ENCODE measurements around the gene PAX5. TPM values are rescaled to one million over a fixed set of nuclear protein-coding genes. Genes with fewer than 3 reads are reported as not detected.

PAX5 gene
- total and polyA plus RNA-seq, 2 experiments from 2014 or later = not detected

DNA sequence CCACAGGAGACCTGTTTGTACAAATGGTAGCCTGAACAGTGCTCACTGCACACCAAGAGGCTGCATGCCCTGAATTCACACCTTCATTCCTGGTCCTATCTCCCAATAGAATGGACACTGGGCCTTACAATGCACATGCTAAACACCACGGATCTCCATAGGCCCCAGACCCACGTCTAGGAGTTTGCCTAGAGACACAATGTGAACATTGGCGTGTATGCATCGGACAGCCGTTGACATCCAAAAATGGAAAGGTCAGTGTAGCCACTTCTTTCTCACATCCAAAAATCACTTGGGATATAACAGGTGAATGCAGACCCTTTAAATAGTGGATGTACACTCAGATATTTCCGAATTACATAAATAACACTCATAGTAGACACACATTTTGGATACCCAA, 927 bp downstream of the PAX5 start:
- Histone ChIP-seq H3F3A (ENCODE audit: insufficient read depth) (no peaks in the 10 kb centered on the region), H3K9me3 (ENCODE audit: low read depth) (no peaks in the 10 kb centered on the region), H3K9me2 (ENCODE audit: insufficient read depth) (no peaks in the 10 kb centered on the region), H3K4me3 (no peak overlapping the region), H3K27me3 (replicated peaks; ENCODE audit: insufficient read depth) (peaks cover 98% of the 10 kb centered on the region), H3K79me2 (ENCODE audit: insufficient read depth) (no peaks in the 10 kb centered on the region), H3K9ac (no peak overlapping the region), H4K20me1 (ENCODE audit: insufficient read depth) (no peaks in the 10 kb centered on the region), H3K4me2 (ENCODE audit: unreplicated experiment) (no peak overlapping the region), H3K4me1 (ENCODE audit: insufficient read depth) (no peaks in the 10 kb centered on the region; the same call in none of the 2 replicates), H3K36me3 (ENCODE audit: low read depth) (no peaks in the 10 kb centered on the region), H2AFZ (no peak overlapping the region), H3K27ac (no peak overlapping the region)
- in situ Hi-C loops (cut with MboI) = no loop called here
- DNase-seq = no peak
- TF ChIP-seq EZH2phosphoT487 (IDR thresholded peaks at IDR 0.05; ENCODE audit: insufficient read depth, low read depth) = no peak
- no peak for TF ChIP-seq EZH2 (IDR thresholded peaks at IDR 0.05; ENCODE audit: insufficient read depth, poor library complexity, severe bottlenecking)
- 45 to 47% methylated on average over 6 of the region's 6 CpGs for WGBS, 2 experiments (ENCODE audit: low coverage in 1 of 2, low lambda C conversion rate in 2 of 2, missing lambda C conversion rate in 2 of 2)

DNA sequence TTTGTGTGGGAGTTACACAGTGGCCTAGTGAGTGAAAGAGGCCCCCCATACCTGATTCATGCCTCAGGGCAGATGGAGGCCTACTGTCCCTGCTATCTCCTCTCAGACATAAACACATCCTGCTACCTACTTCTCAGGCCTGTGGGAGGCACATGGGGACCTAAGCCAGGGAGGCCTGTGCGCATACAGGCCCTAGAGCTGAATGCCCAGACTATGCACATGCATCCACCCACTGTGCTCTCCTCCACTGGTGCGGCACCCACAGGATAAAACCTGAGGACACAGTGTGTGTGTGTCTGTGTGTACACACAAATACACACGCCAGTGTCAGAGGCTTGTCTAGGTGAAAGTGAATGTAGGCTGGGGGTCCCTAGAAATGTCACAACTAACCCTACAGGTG, 1.4 kb downstream of the PAX5 start:
- TF ChIP-seq EZH2 (IDR thresholded peaks at IDR 0.05; ENCODE audit: insufficient read depth, poor library complexity, severe bottlenecking) (no peak), EZH2phosphoT487 (IDR thresholded peaks at IDR 0.05; ENCODE audit: insufficient read depth, low read depth) (no peak)
- H3K27ac ChIP-seq = no peak overlapping the region
- no peak overlapping the region for H3K4me3 ChIP-seq
- H3F3A ChIP-seq (ENCODE audit: insufficient read depth) = no peaks in the 10 kb centered on the region
- no peak overlapping the region for H2AFZ ChIP-seq
- no peaks in the 10 kb centered on the region for H4K20me1 ChIP-seq (ENCODE audit: insufficient read depth)
- no peak overlapping the region for H3K9ac ChIP-seq
- H3K4me1 ChIP-seq (ENCODE audit: insufficient read depth) = no peaks in the 10 kb centered on the region; the same call in none of the 2 replicates
- H3K4me2 ChIP-seq (ENCODE audit: unreplicated experiment) = no peak overlapping the region
- H3K27me3 ChIP-seq (replicated peaks; ENCODE audit: insufficient read depth) = peaks cover 98% of the 10 kb centered on the region
- H3K79me2 ChIP-seq (ENCODE audit: insufficient read depth) = no peaks in the 10 kb centered on the region
- 50 to 51% methylated on average over 3 of the region's 3 CpGs for WGBS, 2 experiments (ENCODE audit: low coverage in 1 of 2, low lambda C conversion rate in 2 of 2, missing lambda C conversion rate in 2 of 2)
- no peak for DNase-seq
- H3K9me2 ChIP-seq (ENCODE audit: insufficient read depth) = no peaks in the 10 kb centered on the region
- H3K36me3 ChIP-seq (ENCODE audit: low read depth) = no peaks in the 10 kb centered on the region
- H3K9me3 ChIP-seq (ENCODE audit: low read depth) = no peaks in the 10 kb centered on the region
- in situ Hi-C loops (cut with MboI) = no loop called here

DNA sequence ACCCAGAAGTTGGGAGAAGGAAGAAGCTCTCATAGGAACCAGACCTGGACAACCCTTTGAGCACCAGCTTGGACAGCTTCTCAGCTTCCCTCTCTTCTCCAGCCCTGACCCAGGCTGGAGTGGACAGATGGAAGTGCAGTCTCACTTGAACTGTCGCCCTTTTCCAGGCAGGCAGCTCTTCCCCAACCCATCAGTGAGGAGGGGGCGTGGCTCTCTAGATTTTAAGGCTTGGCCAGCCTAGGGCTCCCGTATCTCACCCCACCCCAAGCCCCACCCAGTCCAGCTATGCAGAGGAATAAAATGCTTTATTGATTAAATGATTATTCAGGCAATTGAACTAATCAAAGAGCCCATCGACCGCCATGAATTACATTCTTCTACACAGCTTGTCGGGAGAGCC, 2.2 kb downstream of the PAX5 start:
- Histone ChIP-seq H3K4me3 (no peak overlapping the region), H3K9me2 (ENCODE audit: insufficient read depth) (no peaks in the 10 kb centered on the region), H3K27me3 (replicated peaks; ENCODE audit: insufficient read depth) (peaks cover 95% of the 10 kb centered on the region), H3K27ac (no peak overlapping the region), H3K9me3 (ENCODE audit: low read depth) (no peaks in the 10 kb centered on the region), H3F3A (ENCODE audit: insufficient read depth) (no peaks in the 10 kb centered on the region), H4K20me1 (ENCODE audit: insufficient read depth) (no peaks in the 10 kb centered on the region), H3K4me2 (ENCODE audit: unreplicated experiment) (no peak overlapping the region), H2AFZ (no peak overlapping the region), H3K36me3 (ENCODE audit: low read depth) (no peaks in the 10 kb centered on the region), H3K4me1 (ENCODE audit: insufficient read depth) (no peaks in the 10 kb centered on the region; the same call in 1 of the 2 replicates), H3K9ac (no peak overlapping the region), H3K79me2 (ENCODE audit: insufficient read depth) (no peaks in the 10 kb centered on the region)
- 30 to 33% methylated on average over 6 of the region's 6 CpGs for WGBS, 2 experiments (ENCODE audit: low coverage in 1 of 2, low lambda C conversion rate in 2 of 2, missing lambda C conversion rate in 2 of 2)
- DNase-seq = no peak
- TF ChIP-seq EZH2 (IDR thresholded peaks at IDR 0.05; ENCODE audit: insufficient read depth, poor library complexity, severe bottlenecking) (no peak), EZH2phosphoT487 (IDR thresholded peaks at IDR 0.05; ENCODE audit: insufficient read depth, low read depth) (no peak)
- in situ Hi-C loops (cut with MboI) = no loop called here

DNA sequence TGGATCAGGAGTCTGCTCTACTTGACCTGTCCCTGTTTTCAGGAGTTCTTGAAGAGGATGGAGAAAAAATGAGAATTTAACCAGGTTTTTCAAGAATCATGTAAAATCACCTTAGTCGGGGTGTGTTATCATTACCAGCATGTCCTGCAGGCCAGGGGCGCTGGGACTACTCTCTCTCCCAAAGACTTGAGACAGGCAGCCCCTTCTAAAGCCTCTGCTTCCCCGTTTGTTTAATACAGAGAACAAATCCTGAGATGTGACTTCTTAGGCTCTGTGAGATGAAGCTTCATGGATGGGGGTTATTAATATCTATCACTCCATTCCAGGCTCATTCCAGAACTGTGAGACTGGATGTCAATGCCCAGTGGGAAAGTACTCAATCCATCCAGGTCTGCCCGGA, 3.0 kb downstream of the PAX5 start:
- Histone ChIP-seq H3K4me3 (no peak overlapping the region), H3K4me2 (ENCODE audit: unreplicated experiment) (no peak overlapping the region), H2AFZ (no peak overlapping the region), H3K9me3 (ENCODE audit: low read depth) (no peaks in the 10 kb centered on the region), H3K79me2 (ENCODE audit: insufficient read depth) (no peaks in the 10 kb centered on the region), H3F3A (ENCODE audit: insufficient read depth) (no peaks in the 10 kb centered on the region), H3K9me2 (ENCODE audit: insufficient read depth) (no peaks in the 10 kb centered on the region), H4K20me1 (ENCODE audit: insufficient read depth) (no peaks in the 10 kb centered on the region), H3K4me1 (ENCODE audit: insufficient read depth) (no peaks in the 10 kb centered on the region), H3K27ac (no peak overlapping the region), H3K27me3 (replicated peaks; ENCODE audit: insufficient read depth) (peaks cover 95% of the 10 kb centered on the region), H3K9ac (no peak overlapping the region), H3K36me3 (ENCODE audit: low read depth) (no peaks in the 10 kb centered on the region)
- in situ Hi-C loops (cut with MboI) = no loop called here
- TF ChIP-seq EZH2phosphoT487 (IDR thresholded peaks at IDR 0.05; ENCODE audit: insufficient read depth, low read depth) (no peak), EZH2 (IDR thresholded peaks at IDR 0.05; ENCODE audit: insufficient read depth, poor library complexity, severe bottlenecking) (no peak)
- no peak for DNase-seq
- 18 to 21% methylated on average over 4 of the region's 4 CpGs for WGBS, 2 experiments (ENCODE audit: low coverage in 1 of 2, low lambda C conversion rate in 2 of 2, missing lambda C conversion rate in 2 of 2)

DNA sequence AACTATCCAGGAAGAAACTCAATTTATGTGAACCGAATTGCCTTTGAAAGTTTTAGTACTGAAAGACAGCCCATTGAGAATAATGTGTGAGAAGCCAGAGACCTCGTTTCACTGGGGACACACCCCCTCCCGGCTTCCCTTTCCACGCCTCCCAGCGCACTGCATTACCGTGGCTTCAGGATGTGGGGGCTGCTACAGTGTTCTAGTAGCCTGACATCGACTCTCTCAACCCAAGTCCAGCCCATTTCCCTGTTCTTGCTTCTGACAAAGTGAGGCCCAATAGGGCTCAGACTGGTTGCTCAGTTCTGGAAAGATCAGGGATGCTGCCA, 3.5 kb downstream of the PAX5 start:
- TF ChIP-seq EZH2 (IDR thresholded peaks at IDR 0.05; ENCODE audit: insufficient read depth, poor library complexity, severe bottlenecking) (no peak), EZH2phosphoT487 (IDR thresholded peaks at IDR 0.05; ENCODE audit: insufficient read depth, low read depth) (no peak)
- Histone ChIP-seq H3K9ac (no peak overlapping the region), H3F3A (ENCODE audit: insufficient read depth) (no peaks in the 10 kb centered on the region), H3K4me2 (ENCODE audit: unreplicated experiment) (no peak overlapping the region), H2AFZ (no peak overlapping the region), H4K20me1 (ENCODE audit: insufficient read depth) (no peaks in the 10 kb centered on the region), H3K9me3 (ENCODE audit: low read depth) (no peaks in the 10 kb centered on the region), H3K9me2 (ENCODE audit: insufficient read depth) (no peaks in the 10 kb centered on the region), H3K27ac (no peak overlapping the region), H3K79me2 (ENCODE audit: insufficient read depth) (no peaks in the 10 kb centered on the region), H3K27me3 (replicated peaks; ENCODE audit: insufficient read depth) (peaks cover 95% of the 10 kb centered on the region), H3K36me3 (ENCODE audit: low read depth) (no peaks in the 10 kb centered on the region), H3K4me1 (ENCODE audit: insufficient read depth) (no peaks in the 10 kb centered on the region), H3K4me3 (no peak overlapping the region)
- no peak for DNase-seq
- in situ Hi-C loops (cut with MboI) = no loop called here
- WGBS, 2 experiments (ENCODE audit: low coverage in 1 of 2, low lambda C conversion rate in 2 of 2, missing lambda C conversion rate in 2 of 2) = 1% methylated on average over 7 of the region's 7 CpGs
